Liver (tissue), 3 donors: ENCODE data around the gene SMURF2.

Experiments used
- CTCF ChIP-seq: fragments of 150-350 bp; IDR thresholded peaks from 2 replicates; pipeline ENCODE4 v1.5.1; 2017; ENCODE audit warnings: improper control_type of control experiment, low read depth, low read length; ENCODE audit not compliant: missing input control
- EGR1 ChIP-seq, 2 donors: IDR thresholded peaks; 2 replicates each; pipeline ENCODE4 v1.6.1; 2016 to 2018; ENCODE audit warnings: antibody characterized with exemption in 2 of 2, low read depth in 2 of 2
- FOXA1 ChIP-seq: IDR thresholded peaks from 2 replicates; pipeline ENCODE4 v1.6.1; 2016; ENCODE audit warnings: antibody characterized with exemption
- GABPA ChIP-seq, 2 donors: IDR thresholded peaks in 1 of 2; conservative IDR thresholded peaks in 1 of 2; 2 replicates each; pipeline ENCODE4 v1.6.1; 2016; ENCODE audit warnings: antibody characterized with exemption in 2 of 2, mild to moderate bottlenecking in 1 of 2, moderate library complexity in 1 of 2
- JUND ChIP-seq, 2 donors: IDR thresholded peaks; 2 replicates each; pipeline ENCODE4 v1.6.1; 2016; ENCODE audit warnings: antibody characterized with exemption in 2 of 2
- MAX ChIP-seq: IDR thresholded peaks from 2 replicates; pipeline ENCODE4 v1.6.1; 2016; ENCODE audit warnings: antibody characterized with exemption
- RAD21 ChIP-seq, 2 donors: IDR thresholded peaks; 2 replicates each; pipeline ENCODE4 v1.6.1; 2016; ENCODE audit warnings: antibody characterized with exemption in 2 of 2, mild to moderate bottlenecking in 2 of 2
- REST ChIP-seq: IDR thresholded peaks from 2 replicates; pipeline ENCODE4 v1.6.1; 2016; ENCODE audit warnings: antibody characterized with exemption, mild to moderate bottlenecking
- RXRA ChIP-seq, 2 donors: IDR thresholded peaks; 2 replicates each; pipeline ENCODE4 v1.6.1; 2017 to 2018; ENCODE audit warnings: antibody characterized with exemption in 2 of 2, mild to moderate bottlenecking in 1 of 2
- TAF1 ChIP-seq: conservative IDR thresholded peaks from 2 replicates; pipeline ENCODE4 v1.6.1; 2016; ENCODE audit warnings: antibody characterized with exemption, mild to moderate bottlenecking
- donor health status: healthy.
- donor health status: healthy.

- TF ChIP-seq CTCF (no peak), JUND (IDR thresholded peaks at IDR 0.05) (no peak), REST (no peak), GABPA (IDR thresholded peaks at IDR 0.05 in 1 of 2, conservative IDR thresholded peaks at IDR 0.05 in 1 of 2) (no peak), RAD21 (IDR thresholded peaks at IDR 0.05) (no peak), EGR1 (IDR thresholded peaks at IDR 0.05; ENCODE audit: low read depth in 2 of 2) (no peak), TAF1 (no peak), FOXA1 (no peak), MAX (no peak), RXRA (IDR thresholded peaks at IDR 0.05) (no peak)
Observed at GRCh38 chr17:64580384-64581315, 81.5 kb downstream of the SMURF2 start.
